Measurements from ENCODE around the gene TTLL1. TPM values are rescaled to one million over a fixed set of nuclear protein-coding genes. Genes with fewer than 3 reads are reported as not detected.

TTLL1 gene
- total and polyA plus RNA-seq, 9 of the 15 experiments (the other 6 are each of a cell fraction or from before 2014, with no cell fraction given): 0.06 to 0.85 (median 0.17) TPM

DNA sequence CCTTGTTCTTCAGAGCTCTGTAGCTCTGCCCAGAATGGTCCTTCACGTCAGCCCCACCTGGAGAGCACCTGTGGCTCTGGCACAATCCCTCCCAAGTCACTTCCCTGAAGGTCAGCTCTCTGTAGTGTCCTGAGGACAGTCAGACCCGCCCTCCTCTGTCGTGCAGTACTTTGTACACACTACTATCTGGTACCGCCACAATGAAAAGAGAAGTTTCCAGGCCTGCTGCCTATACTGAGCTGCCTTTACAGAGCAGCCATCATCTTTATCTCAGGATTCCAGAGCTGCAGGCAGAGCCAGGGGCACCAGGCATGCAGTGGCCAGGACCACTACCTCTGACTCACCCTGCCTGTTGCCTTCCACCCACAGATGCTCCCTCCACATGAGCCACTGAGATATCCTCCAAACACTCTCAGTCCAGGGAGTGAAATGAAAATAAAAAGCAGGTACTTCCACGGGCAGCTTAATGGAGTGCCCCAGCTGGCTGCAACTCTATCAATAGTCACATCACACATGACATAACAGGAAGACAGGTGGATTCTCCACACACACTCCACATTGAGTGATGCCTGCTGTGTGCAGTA, 81.6 kb downstream of the TTLL1 start (continued):
- TF ChIP-seq, protein P1, sequence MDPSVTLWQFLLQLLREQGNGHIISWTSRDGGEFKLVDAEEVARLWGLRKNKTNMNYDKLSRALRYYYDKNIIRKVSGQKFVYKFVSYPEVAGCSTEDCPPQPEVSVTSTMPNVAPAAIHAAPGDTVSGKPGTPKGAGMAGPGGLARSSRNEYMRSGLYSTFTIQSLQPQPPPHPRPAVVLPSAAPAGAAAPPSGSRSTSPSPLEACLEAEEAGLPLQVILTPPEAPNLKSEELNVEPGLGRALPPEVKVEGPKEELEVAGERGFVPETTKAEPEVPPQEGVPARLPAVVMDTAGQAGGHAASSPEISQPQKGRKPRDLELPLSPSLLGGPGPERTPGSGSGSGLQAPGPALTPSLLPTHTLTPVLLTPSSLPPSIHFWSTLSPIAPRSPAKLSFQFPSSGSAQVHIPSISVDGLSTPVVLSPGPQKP (CRISPR knock-in tag; IDR thresholded peaks at IDR 0.05): no peak
- TF ChIP-seq MCM3 (IDR thresholded peaks at IDR 0.05) (no peak), TRIM24 (IDR thresholded peaks at IDR 0.05) (peak; percentile 89 to 92), ZSCAN29 (IDR thresholded peaks at IDR 0.05) (no peak), RBM14 (IDR thresholded peaks at IDR 0.05; ENCODE audit: borderline replicate concordance, insufficient read depth, low read depth, low read length) (no peak), ZNF695 (CRISPR knock-in tag; IDR thresholded peaks at IDR 0.05) (no peak), ZNF121 (CRISPR knock-in tag; conservative IDR thresholded peaks at IDR 0.05) (no peak), POLR3A (IDR thresholded peaks at IDR 0.05; ENCODE audit: borderline replicate concordance, extremely low read depth, insufficient read depth, insufficient read length) (no peak), ZBTB17 (CRISPR knock-in tag; IDR thresholded peaks at IDR 0.05) (no peak), ELF2 (CRISPR knock-in tag; IDR thresholded peaks at IDR 0.05) (no peak), NRF1 (conservative IDR thresholded peaks at IDR 0.05 in 1 of 2, IDR thresholded peaks at IDR 0.05 in 1 of 2) (no peak)
- TF ChIP-seq, protein P2, sequence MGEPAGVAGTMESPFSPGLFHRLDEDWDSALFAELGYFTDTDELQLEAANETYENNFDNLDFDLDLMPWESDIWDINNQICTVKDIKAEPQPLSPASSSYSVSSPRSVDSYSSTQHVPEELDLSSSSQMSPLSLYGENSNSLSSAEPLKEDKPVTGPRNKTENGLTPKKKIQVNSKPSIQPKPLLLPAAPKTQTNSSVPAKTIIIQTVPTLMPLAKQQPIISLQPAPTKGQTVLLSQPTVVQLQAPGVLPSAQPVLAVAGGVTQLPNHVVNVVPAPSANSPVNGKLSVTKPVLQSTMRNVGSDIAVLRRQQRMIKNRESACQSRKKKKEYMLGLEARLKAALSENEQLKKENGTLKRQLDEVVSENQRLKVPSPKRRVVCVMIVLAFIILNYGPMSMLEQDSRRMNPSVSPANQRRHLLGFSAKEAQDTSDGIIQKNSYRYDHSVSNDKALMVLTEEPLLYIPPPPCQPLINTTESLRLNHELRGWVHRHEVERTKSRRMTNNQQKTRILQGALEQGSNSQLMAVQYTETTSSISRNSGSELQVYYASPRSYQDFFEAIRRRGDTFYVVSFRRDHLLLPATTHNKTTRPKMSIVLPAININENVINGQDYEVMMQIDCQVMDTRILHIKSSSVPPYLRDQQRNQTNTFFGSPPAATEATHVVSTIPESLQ (CRISPR knock-in tag; IDR thresholded peaks at IDR 0.05): no peak
- TF ChIP-seq, protein P3, sequence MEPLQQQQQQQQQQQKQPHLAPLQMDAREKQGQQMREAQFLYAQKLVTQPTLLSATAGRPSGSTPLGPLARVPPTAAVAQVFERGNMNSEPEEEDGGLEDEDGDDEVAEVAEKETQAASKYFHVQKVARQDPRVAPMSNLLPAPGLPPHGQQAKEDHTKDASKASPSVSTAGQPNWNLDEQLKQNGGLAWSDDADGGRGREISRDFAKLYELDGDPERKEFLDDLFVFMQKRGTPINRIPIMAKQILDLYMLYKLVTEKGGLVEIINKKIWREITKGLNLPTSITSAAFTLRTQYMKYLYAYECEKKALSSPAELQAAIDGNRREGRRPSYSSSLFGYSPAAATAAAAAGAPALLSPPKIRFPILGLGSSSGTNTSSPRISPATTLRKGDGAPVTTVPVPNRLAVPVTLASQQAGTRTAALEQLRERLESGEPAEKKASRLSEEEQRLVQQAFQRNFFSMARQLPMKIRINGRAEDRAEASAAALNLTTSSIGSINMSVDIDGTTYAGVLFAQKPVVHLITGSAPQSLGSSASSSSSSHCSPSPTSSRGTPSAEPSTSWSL (CRISPR knock-in tag; IDR thresholded peaks at IDR 0.05; ENCODE audit: borderline replicate concordance): no peak
- TF ChIP-seq, protein P4, sequence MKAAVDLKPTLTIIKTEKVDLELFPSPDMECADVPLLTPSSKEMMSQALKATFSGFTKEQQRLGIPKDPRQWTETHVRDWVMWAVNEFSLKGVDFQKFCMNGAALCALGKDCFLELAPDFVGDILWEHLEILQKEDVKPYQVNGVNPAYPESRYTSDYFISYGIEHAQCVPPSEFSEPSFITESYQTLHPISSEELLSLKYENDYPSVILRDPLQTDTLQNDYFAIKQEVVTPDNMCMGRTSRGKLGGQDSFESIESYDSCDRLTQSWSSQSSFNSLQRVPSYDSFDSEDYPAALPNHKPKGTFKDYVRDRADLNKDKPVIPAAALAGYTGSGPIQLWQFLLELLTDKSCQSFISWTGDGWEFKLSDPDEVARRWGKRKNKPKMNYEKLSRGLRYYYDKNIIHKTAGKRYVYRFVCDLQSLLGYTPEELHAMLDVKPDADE (conservative IDR thresholded peaks at IDR 0.05; ENCODE audit: control insufficient read depth, low read depth, low read length): no peak

Data from K562 (cell line).